HuH-7.5 (cell line): ENCODE data around the gene HLA-DMB.

Experiments
- DNase-seq: peaks from one replicate; pipeline ENCODE4 v3.0.0; 2011; ENCODE audit warnings: low spot score

Gene HLA-DMB

GRCh38 chr6:32971581-32972352 is 30.9 kb upstream of the HLA-DMB start:
- peak; percentile 44 for DNase-seq

GRCh38 chr6:32971242-32971580 is 30.4 kb upstream of the HLA-DMB start:
- no peak for DNase-seq

DNA sequence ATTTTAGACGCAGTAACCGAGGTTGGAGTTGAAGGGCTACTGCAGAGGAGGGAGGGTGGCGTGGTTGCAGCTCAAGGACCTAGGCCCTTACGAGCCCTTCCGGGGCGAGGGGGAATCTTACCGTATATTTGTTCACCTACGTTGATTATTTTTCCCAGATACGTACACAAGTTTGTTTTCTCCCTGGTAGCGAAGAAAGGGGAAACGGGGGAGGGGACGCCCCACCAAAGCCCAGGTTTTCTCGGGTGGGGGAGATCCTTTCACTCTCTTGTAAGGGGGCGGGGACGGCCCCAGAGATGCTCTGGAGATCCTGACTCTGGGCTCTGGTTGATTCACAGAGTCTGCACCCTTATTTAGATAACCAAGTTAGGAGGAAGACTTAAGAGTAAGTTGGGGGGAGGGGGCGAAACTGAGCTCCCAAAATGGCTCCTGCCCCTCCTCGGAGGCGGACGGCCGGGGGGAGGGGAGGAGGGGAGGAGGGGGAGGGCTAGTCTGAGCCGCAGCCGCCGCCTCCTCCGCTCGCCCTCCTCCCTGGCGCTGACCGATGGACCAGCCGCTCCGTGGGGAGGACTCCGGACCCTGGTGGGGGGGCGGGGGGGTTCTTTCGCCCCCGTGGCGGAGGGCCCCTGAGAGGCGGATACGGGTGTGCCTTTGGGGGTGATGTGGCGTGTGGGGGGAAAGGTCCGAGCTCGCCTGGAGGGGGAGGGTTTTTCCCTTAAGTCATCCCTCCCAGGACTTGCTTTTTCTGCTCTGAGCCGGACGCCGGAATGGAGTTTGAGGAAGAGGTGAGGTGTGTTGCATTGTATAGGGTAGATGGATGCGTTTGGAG is 29.8 kb upstream of the HLA-DMB start:
- DNase-seq = peak; percentile 50

DNA sequence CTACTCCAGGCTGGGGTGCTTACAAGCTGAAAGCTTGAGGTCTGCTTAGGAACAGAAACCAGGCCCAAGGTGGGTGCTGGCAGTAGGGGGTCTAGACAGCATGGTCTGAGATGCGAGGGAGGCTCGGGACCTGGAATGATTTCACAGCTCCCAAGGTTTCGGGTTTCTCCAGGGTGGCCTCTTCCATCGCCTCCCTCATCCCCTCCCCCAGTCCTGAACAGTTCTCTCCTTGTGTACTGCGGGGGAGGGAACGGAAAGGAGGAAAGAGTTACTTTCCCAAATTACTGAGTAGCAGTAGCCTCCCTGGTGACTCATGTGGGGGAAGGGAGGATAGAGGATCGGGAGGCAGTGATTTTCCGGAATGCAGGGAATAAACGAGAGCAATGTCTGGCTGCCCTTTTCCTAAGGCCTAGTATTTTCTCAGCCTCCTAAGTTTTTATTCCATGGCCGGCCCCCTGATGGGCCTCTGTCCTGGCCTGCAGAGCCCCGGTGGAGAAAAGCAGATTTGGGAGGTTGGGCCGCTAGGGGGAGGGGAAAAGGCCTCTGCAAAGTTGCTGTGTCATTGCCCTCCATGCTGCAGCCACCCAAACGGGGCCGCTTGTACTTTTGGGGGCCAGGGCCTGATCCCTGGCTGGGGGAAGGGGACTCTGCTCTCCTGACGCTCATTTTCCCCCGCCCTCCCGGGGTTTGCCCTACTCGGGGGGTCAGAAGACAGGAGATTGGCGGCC is 29.0 kb upstream of the HLA-DMB start:
- DNase-seq = peak; percentile 32

DNA sequence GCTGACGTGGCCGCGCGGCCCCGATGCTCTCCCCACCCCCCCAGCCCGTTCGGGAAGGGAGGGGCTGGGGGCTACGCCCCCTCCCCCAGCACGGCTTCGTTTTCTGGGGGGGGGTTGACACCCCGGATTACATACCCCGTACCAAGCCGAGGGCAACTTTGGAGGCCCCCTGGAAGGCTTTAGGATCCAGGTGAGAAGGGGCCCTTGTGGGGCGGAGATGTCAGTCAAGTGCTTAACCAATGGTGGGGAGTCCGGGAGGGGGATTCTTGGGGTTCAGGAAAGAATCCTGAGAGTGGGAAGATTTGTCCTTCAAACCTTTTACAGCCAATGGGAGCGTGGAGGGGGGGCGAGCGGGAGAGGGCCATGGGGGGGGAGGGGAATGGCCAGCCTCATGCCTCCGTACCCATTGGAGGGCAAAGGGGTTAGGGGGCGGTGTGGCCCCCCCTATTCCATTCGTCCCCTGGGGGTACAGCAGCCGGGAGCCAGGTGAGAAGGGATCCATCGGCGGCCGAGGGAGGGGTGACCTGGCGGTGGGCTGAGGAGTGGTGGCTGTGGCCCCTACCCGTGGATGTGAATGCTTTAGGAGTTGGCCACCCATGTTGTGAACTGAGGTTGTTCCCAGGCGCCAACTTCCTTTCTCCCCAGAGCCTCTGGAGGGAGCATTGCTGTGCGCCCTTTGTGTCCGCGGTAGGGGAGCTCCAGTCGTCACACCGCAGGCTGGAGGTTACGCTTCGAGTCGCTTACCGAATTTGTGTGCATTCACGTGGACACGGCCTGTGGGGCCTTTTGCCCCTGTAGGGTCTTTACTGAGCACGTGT is 28.2 kb upstream of the HLA-DMB start:
- DNase-seq = peak; percentile 56

- DNase-seq = peak; percentile 58
Observed at GRCh38 chr6:32968093-32968866, 27.5 kb upstream of the HLA-DMB start, which contains the start of gene BRD2. Gene BRD2 (plus strand): TSS chr6:32968594. CDS start chr6:32972899, 4,305 bp downstream.

- no peak for DNase-seq
Observed at GRCh38 chr6:32967151-32968091, 26.6 kb upstream of the HLA-DMB start.

DNA sequence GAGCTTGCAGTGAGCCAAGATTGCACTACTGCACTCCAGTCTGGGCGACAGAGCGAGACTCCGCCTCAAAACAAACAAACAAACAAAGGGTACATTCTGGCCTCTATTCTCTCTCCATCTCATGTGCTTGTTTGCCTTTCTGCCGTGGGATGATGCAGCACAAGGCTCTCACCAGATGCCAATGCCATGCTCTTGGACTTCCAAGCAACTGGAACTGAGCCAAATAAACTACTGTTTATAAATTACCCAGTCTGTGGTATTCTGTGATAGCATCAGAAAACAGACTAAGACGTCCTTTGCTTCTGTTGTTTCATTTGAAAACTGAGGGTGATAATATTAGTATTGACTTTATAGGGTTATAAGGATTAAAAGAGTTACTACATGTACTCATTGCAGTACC is 23.9 kb upstream of the HLA-DMB start:
- no peak for DNase-seq

- no peak for DNase-seq
Observed at GRCh38 chr6:32963866-32964265, 23.0 kb upstream of the HLA-DMB start.

GRCh38 chr6:32962213-32962826 is 21.5 kb upstream of the HLA-DMB start:
- no peak for DNase-seq

- no peak for DNase-seq
Observed at GRCh38 chr6:32960563-32960962, 19.7 kb upstream of the HLA-DMB start.

- no peak for DNase-seq
Observed at GRCh38 chr6:32956176-32956575, 15.3 kb upstream of the HLA-DMB start.

DNA sequence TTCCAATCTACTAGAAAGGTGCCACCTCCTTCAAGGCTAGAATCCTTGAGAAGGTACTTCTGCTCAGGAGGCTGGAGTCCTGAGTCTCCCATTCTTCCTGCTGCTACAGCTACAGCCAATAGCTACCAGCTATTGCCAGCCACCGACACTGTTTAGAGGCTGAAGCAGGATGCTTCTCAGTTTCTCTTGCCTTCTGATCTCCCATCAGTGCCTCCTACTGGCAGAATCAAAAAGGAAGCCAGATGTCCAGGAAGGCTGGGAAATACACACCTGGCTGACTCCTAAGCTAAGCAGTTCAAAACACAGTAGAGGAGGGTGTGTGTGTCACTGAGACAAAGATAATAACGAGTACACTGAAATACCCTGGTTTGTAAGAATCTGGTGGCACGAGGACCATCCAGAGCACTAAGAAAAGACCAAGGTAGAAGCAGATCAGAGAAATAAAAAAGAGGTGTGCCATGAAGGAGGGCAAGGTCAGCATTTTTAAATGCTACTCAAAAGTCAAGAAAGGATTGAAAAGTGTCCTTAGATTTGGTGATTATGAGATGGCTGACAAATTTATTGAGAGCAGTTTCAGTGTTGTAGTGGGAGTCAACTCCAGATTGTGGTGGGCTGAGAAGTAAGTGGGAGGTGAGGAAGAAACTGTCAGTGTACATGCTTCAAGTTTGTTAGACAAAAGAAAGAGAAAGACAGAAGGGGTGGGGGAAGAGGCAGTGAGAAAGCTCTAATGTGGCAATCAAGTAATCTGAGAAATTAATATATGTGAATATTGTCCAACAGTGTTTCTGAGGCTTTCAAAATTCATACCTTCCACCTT is 14.4 kb upstream of the HLA-DMB start:
- no peak for DNase-seq

DNA sequence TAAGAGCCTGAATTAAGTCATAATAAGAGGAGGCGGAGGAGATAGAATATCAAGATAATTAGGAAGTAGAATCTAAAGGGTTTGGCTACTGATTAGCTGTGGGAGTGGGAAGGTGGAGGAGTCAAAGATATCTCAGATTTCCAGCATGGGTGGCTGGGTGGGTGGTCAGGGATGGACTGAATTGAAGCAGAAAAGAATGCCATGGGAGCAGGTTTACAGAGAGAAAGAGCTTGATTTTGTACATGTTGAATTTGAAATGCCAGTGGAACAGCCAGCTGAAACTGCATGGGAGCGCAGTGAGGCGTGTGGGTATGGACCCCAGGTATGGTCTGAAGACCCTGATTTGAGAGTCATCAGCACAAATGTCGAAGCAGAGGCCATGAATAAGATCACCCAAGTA is 13.4 kb upstream of the HLA-DMB start:
- no peak for DNase-seq

- DNase-seq = no peak
Observed at GRCh38 chr6:32953775-32954174, 12.9 kb upstream of the HLA-DMB start.

DNA sequence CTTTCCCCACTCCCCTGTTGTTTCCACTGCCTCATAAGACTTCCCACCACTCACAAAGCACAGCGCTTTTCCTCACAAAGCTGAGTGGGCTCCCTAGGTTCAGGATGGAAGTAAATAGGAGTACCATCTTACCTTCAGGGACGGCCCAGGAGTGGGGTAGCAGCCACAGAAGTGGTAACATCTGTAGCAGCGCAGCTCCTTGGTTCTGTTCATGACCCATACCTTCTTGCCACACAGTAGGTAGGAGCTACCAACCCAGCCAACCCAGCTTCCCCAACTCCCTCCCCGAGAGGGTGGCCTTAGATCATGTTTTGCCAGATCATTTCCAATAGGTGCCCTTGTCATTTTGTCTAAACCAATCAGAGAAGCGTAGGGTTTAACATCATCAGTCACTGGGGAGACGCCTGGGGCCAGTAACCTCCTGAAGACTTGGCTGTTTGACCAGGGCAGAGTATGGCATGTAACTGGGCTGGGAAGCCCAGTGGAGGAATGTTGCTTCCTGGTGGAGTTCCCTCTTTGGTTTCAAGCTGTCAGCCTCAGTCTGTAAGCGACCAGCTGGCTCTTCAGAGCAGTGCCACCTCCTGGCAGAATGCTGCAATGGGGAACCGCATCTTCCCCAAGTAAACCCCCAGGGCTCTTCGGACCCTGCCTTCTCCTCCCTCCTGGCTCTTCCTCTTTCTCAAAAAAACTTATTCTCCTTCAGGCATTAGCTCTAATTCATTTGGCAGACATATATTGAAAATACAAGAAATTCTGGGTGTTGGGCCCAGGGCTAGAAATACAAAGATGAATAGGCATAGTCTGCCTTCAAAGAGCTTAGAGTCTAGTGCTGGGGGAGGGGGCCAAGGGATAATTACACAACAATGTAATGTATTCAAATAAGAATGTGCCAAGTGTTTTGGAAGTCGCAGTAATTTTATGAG is 12.2 kb upstream of the HLA-DMB start, which contains the start of gene HLA-DMA:
Gene HLA-DMA, minus strand, starts transcription at position 281 of the 923 bp plus-strand sequence. Its CDS starts 61 bp downstream, at position 220.
- no peak for DNase-seq

- no peak for DNase-seq
Observed at GRCh38 chr6:32950449-32950848, 9.6 kb upstream of the HLA-DMB start.
